Measurements from ENCODE around the gene PCNT.
"Not testable (repeated sequence)": the region's sequence is repeated elsewhere in the genome, so short reads cannot be mapped to it uniquely, and the experiment has no call there.

Gene PCNT

DNA sequence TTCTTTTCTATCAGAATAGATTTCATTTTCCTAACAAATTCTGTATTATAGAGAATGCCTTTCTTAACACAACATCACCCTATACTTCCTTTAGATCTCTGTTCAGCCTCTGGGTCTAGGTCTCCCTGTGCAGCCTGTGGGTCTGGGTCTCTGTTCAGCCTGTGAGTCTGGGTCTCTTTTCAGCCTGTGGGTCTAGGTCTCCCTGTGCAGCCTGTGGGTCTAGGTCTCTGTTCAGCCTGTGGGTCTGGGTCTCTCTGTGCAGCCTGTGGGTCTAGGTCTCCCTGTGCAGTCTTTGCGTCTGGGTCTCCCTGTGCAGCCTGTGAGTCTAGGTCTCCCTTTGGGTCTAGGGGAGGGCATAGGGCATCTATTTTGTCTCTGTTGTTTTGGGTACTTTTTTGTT, 75.2 kb downstream of the PCNT start:
- DNase-seq (ENCODE audit: low read depth): no peak
- TF ChIP-seq, protein P1, sequence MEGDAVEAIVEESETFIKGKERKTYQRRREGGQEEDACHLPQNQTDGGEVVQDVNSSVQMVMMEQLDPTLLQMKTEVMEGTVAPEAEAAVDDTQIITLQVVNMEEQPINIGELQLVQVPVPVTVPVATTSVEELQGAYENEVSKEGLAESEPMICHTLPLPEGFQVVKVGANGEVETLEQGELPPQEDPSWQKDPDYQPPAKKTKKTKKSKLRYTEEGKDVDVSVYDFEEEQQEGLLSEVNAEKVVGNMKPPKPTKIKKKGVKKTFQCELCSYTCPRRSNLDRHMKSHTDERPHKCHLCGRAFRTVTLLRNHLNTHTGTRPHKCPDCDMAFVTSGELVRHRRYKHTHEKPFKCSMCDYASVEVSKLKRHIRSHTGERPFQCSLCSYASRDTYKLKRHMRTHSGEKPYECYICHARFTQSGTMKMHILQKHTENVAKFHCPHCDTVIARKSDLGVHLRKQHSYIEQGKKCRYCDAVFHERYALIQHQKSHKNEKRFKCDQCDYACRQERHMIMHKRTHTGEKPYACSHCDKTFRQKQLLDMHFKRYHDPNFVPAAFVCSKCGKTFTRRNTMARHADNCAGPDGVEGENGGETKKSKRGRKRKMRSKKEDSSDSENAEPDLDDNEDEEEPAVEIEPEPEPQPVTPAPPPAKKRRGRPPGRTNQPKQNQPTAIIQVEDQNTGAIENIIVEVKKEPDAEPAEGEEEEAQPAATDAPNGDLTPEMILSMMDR (IDR thresholded peaks at IDR 0.05; ENCODE audit: control insufficient read depth, insufficient read depth, low read depth, low read length, missing control alignments): no peak
- H3K4me3 ChIP-seq (ENCODE audit: control insufficient read depth, low read depth, low read length): no peak overlapping the region

DNA sequence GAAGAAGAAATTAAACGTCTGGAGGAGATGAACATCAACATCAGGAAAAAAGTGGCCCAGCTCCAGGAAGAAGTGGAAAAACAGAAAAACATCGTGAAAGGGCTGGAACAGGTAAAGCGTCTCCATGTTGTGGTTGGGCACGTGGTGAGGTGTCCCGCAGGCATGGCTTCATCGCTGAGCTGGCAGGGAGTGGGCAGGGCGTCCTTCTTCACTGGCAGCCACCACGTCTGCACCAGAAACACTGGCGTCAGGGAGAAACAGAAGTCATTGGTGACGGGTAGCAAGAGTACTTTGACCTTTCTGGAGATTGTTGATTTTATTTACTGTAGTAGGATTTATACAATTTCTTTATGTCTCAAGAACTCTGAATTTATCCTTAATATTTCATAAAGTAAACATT, 75.7 kb downstream of the PCNT start:
- TF ChIP-seq, protein P1 (IDR thresholded peaks at IDR 0.05; ENCODE audit: control insufficient read depth, insufficient read depth, low read depth, low read length, missing control alignments): no peak
- no peak for DNase-seq (ENCODE audit: low read depth)
- H3K4me3 ChIP-seq (ENCODE audit: control insufficient read depth, low read depth, low read length): no peak overlapping the region

DNA sequence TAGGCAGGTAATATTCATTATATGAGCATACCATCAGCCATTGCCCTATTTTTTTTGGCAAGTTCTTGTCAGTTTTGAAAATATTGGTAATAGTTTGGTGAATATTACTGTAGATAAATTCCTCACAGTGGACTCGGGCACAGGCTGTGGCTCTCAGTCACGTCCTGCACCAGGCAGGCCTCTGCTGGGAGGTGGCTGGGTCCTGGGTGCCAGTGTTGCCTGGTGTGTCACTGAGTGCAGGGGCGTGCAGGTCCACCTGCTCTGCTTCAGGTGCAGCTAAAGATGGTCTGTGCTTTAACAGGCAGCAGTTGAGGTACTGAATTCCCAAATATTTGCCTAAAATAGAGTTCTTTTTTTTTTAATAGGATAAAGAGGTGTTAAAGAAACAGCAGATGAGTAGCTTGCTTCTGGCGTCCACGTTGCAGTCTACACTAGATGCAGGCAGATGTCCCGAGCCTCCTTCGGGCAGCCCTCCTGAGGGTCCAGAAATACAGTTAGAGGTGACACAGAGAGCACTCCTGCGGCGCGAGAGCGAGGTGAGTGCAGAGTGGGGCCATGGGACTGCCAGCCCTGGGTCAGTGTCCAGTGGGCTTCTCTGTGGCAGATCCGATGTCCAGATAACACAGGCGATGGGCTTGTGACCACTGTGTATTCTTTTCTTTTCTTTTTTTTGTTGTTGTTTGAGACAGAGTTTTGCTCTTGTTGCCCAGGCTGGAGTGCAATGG, 77.4 kb downstream of the PCNT start:
- TF ChIP-seq, protein P1 (IDR thresholded peaks at IDR 0.05; ENCODE audit: control insufficient read depth, insufficient read depth, low read depth, low read length, missing control alignments): no peak
- DNase-seq (ENCODE audit: low read depth): no peak
- H3K4me3 ChIP-seq (ENCODE audit: control insufficient read depth, low read depth, low read length): no peak overlapping the region

DNA sequence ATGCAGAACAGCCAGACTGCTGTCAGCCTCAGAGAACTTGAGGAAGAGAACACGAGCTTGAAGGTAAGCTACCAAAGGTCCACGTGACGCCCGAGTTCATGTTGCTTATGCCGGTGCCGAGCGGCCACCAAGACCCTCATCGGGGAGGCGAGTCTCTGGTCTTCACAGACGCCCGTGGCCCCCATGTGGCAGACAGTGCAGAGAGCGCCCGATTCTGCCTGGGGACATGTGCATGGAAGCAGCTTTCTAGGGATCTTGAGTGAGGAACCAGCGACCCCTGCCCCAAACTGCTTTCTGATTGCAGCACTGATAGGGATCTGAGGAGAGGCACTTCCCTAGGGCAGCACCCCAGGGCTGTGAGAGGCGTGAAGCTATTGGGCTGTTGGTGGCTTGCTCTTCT, 78.5 kb downstream of the PCNT start:
- TF ChIP-seq, protein P1 (IDR thresholded peaks at IDR 0.05; ENCODE audit: control insufficient read depth, insufficient read depth, low read depth, low read length, missing control alignments): no peak
- no peak overlapping the region for H3K4me3 ChIP-seq (ENCODE audit: control insufficient read depth, low read depth, low read length)
- DNase-seq (ENCODE audit: low read depth): no peak

DNA sequence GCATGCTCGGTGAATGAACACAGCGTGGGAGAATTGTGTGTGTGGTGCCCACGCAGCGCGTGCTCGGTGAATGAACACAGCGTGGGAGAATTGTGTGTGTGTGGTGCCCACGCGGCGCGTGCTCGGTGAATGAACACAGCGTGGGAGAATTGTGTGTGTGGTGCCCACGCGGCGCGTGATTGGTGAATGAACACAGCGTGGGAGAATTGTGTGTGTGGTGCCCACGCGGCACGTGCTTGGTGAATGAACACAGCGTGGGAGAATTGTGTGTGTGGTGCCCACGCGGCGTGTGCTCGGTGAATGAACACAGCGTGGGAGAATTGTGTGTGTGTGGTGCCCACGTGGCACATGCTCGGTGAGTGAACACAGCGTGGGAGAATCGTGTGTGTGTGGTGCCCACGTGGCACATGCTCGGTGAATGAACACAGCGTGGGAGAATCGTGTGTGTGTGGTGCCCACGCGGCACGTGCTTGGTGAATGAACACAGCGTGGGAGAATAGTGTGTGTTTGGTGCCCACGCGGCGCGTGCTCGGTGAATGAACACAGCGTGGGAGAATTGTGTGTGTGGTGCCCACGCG, 79.4 kb downstream of the PCNT start:
- not testable (repeated sequence) for H3K4me3 ChIP-seq (ENCODE audit: control insufficient read depth, low read depth, low read length); DNase-seq (ENCODE audit: low read depth)

DNA sequence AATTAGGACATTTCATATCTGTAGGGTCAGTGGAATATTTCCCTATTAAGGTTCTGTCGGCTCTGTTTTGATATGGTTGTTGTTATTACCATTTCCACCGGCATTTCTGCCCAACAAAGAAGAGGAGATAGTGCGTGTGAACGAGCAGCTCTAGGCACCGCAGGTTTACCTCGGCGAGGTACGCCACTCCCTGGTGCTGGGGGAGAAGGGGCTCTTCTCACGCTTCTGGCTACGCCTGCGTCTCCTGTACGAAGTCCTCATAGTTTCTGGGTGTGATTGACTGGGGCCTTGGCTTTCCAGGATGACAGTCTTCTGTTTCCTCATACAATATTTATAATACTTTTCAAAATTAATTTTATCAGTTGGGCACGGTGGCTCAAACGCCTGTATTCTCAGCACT, 80.3 kb downstream of the PCNT start:
- TF ChIP-seq, protein P1 (IDR thresholded peaks at IDR 0.05; ENCODE audit: control insufficient read depth, insufficient read depth, low read depth, low read length, missing control alignments): no peak
- DNase-seq (ENCODE audit: low read depth): no peak
- H3K4me3 ChIP-seq (ENCODE audit: control insufficient read depth, low read depth, low read length): no peak overlapping the region

DNA sequence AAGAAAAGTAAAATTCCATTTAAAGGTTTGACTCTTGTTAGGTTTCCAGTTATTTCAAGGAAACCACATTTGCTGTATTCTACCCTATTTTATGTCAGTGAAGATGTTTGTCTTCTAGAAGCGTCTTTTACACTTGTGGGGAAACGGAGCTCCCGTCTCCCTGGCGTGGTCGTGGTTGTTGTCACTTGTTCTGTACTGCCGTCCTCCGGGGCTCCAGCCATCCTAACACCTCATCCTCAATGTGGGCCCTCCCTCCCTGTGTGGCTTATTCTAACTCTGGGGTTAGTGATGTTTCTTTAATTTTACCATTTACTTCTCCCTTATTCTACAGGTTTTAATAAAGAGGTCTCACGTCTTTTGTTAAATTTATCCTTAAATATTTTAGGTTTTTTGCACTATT, 82.0 kb downstream of the PCNT start:
- DNase-seq (ENCODE audit: low read depth): no peak
- H3K4me3 ChIP-seq (ENCODE audit: control insufficient read depth, low read depth, low read length): no peak overlapping the region
- TF ChIP-seq, protein P1 (IDR thresholded peaks at IDR 0.05; ENCODE audit: control insufficient read depth, insufficient read depth, low read depth, low read length, missing control alignments): no peak

Measured in AG09309 (cell line).